Middle frontal gyrus (tissue), 1 donor: ENCODE data around the gene RAP2A.

Source experiments
- DNase-seq: peaks from one replicate; pipeline ENCODE4 v3.0.0-alpha.2; 2015; ENCODE audit warnings: low spot score; ENCODE audit errors: extremely low spot score

The RAP2A gene

GRCh38 chr13:97492684-97493371 lies 58.9 kb downstream of the RAP2A start:
- no peak for DNase-seq

DNA sequence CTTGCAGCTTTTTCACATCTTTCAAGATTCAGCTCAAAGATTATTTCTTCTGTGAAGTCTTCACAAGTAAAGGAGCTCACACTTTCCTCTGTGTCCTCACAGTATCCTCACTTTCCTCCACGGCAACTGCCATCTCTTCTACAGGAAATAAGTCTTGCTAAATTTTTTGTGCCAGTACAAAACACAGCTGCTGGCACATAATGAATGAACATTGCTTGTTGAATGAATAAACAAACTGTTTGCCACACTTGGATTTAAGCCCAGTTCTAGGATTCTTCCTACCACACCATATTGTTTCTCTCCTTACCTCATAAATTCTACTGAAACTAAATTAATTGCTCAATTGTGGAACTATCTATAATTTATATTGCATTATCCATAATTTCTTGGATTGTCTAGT lies 59.5 kb downstream of the RAP2A start:
- no peak for DNase-seq

GRCh38 chr13:97495678-97496077 lies 61.7 kb downstream of the RAP2A start:
- DNase-seq, result no peak

GRCh38 chr13:97496511-97496910 lies 62.5 kb downstream of the RAP2A start:
- DNase-seq, result no peak

- no peak for DNase-seq
Measured at GRCh38 chr13:97497400-97497799, 63.4 kb downstream of the RAP2A start.

DNA sequence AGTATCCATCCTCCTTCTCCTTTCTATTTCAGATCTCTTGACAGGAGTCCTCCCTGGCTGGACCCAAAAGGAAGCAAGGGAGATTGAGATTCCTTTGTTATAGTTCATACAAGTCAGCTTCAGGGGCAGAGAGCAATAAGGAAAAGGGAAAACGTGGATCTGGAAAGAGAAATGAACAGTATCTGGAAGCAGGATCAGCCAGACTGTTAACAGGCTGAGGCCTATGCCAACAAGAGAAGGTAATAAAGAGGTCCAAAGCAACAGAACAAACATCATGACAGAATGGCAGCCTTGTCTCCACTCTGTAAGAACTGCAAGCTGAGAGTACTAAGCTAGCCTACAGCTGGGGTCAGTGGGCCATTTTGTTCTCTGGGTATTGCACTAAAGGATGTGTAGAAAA lies 64.5 kb downstream of the RAP2A start:
- DNase-seq, result no peak

- no peak for DNase-seq
Measured at GRCh38 chr13:97499181-97499580, 65.2 kb downstream of the RAP2A start.

DNA sequence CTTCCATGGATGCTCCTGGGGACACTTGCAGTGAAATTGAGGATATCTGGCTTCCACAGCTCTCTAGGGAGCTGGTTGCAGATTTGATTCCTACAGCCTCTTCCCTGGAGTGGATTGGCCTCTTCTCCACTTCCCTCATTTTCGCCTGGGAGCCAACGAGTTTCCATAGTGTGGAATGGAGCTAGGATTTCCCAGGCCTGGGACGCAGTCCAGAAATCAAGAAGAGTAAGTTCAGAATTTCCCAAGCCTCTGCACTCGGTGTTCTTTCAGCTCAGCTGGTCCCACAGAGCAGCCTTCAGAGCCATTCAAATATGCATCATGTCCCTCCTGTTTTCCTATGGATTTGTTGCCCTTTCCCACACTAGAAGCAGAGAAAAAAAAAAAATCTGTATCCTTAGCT lies 68.2 kb downstream of the RAP2A start:
- DNase-seq, result no peak

- DNase-seq, result no peak
Measured at GRCh38 chr13:97502706-97503105, 68.7 kb downstream of the RAP2A start.

- no peak for DNase-seq
Measured at GRCh38 chr13:97505017-97505416, 71.0 kb downstream of the RAP2A start.

- DNase-seq, result no peak
Measured at GRCh38 chr13:97506511-97506910, 72.5 kb downstream of the RAP2A start.

GRCh38 chr13:97512732-97513131 lies 78.8 kb downstream of the RAP2A start:
- no peak for DNase-seq

- no peak for DNase-seq
Measured at GRCh38 chr13:97515643-97516042, 81.7 kb downstream of the RAP2A start.

DNA sequence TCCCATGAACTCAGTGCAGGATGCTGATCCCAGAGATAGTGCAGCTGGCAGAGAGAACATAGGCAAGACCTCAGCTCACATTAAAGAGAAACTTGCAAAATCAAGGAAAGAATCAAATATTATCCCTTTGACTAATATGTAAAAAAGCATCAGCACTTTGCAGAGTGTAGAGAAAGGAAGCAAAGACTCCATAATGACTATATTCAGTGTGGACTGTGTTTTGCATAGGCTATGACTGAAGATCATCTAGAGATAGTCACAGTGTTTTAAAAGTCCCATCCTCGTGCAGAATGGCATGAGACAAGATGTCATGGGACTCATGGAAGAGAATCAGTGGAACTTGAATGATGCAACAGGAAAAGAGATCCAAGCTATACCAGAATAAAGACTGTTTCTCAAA lies 84.0 kb downstream of the RAP2A start:
- DNase-seq, result no peak
